ENCODE results near the gene DAPL1.

The DAPL1 gene

DNA sequence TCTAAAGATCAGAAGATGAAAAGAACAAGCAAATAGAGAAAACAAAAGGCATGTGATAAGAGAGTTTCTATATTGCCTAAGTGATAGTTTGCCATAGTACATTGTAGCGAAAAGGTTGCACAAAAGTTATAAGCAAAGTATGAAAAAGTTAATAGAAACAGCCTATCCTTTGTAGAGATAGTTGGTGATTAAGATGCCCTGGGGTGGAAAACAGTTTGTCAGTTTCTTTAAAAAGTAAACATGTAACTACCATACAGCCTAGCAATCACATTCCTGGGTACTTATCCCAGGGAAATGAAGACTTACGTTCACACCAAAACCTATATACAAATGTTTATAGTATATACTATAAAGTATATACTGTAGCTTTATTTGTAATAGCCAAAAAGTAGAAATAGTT lies 16.9 kb upstream of the DAPL1 start:
- peak; percentile 44 for DNase-seq

DNA sequence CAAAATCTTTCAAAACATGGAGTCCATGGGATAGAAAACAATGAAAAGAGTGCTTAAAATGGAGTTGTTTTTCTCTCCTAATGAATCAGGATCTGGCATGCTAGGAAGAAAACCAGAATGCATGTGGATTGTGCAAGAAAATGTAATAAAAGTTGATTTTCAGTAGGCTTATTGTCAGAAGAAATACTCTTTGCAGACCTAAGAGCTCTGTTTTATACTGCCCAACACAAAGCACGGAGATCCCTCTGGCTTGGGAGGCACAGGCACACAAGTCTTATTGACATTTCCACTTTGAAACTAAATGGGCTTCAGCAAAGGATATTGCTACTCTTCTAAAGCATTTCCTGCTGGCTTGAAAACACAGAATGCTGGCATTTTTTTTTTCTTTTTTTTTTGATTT lies 15.5 kb upstream of the DAPL1 start:
- no peak for DNase-seq

DNA sequence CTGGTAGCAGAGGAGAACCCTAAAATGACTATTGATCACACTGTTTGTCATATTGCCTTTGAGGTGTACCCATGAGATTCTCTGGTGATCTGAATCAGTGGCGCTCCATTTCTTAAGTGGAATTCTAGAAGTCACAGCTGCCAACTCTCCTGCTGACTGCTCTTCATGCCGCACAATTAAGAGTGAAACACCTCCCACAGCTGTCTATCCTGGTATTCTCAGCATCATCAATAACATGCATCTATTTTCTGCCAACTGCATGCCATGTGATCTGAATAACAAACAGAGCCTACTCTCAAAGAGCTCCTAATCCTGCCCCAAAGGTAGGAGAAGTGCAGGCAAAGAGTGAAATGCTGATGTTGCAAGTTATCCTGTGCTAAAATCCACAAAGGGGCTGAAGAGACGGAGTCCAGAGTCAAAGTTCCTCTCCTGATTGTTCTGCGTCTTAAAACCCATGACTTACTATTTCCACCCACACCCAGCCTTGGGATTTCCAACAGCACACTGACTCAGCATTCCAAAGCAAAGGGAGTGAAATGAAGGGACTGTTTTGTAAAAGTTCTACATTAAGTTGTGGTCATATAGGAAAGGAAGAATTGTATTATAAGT lies 13.7 kb upstream of the DAPL1 start:
- no peak for DNase-seq

DNA sequence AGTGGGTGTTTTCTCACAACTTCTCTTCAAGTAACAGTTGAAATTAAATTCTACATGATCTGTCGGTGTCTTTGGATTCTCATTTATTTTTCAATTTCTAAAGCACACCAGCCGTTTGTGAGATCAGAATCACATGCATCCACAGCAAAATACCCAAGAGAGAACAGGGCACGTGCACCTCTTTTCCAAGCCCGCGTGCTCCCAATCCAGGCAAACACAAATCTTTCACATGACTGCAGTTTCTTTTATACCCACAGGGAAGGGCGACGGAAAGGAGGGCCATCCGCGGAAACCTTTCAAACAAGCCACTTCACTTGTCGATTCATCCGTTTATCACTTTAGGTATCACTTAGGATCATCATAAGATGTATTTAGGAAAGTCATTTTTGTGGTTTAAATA lies 13.0 kb upstream of the DAPL1 start:
- DNase-seq = no peak

DNA sequence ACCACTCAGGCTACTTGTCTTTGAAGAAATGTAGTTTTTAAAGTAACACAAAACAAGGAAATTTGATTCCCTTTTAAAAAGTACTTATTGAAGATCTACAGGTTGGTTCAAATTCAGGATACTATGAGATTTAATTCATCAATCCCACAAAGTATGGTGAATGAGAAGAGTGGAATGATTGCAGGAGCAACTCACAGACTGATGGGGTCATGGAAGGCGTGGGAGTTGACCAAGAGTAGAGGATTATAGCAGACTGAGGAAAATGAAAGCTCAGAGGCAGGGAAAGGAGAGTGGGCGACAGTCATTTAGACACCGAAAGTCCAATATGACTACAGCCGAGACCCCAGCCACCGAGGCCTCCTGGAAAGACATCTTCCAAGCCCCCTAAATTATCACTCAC lies 12.5 kb upstream of the DAPL1 start:
- DNase-seq = no peak

DNA sequence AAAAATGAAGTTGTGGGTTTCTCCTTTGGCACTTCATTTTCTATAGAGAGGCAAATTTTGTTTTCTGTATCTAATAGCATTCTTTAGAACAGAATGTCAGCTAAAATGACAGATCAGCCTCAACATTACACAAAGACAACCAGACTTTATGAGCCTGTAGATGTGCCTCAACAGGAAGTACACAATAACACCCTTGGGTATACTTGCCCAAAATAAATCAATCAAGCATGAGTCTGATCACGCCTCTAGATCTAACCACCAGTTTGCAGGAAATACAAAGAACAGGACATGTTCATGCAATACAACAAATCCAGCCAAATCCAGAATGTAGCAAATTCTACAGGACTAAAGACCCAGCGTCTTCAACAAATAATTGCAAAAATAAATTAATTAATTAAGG lies 11.2 kb upstream of the DAPL1 start:
- DNase-seq = no peak

DNA sequence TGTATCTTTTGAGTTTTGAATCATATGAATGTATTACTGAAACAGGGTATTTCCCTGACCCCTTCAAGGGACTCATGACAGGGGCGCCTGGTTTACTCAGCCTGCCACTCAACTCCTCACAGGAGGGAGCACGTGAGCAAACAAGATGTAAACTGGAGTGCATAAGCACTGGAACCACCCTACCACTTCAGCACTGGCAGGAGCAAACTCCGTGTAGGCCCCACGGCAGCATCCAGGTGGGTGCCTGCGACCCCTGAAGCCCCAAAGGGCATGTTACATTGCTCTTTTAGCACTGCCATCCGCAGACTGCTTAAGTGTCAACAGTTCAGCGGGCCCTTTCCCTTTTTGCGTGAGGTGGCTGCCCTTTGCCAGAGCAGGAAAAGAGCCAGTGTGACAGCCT lies 8.2 kb upstream of the DAPL1 start:
- no peak for DNase-seq

DNA sequence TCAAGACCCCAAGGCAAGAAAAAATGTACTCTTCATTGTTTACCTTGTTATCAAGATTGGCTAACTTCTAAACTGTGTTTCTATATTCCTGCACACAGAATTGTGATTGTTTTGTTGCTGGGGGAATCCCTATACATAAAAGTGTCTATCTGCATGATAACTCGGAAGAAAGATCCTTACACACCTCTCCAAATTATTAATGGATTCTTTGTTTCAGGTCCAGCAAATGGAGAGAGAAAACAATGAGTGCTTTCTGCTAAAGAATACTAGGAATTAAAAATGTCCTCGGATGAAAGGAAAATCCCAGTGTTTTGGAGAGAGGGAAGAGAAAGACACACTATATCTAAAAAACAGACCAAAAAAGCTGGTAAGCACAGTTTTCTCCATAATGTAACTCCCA lies 6.2 kb upstream of the DAPL1 start:
- no peak for DNase-seq

DNA sequence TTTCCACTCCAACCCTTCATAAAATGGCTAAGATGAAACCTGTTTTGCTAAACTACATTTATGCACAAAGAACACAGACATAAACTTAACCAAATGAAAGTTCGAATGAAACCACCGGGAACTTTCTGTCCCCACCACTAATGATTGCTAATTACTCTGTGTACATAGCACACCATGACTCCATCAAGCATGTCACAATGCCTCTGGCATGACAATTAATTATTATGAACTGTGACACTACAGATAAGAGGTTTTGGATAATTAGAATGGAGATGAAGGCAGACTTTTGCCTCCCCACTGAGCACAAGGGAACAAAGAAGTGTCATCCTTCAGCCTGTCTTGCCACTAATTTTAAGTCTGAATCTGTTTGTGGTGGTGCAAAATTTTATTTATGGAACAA lies 1.5 kb downstream of the DAPL1 start:
- DNase-seq = peak; percentile 84

DNA sequence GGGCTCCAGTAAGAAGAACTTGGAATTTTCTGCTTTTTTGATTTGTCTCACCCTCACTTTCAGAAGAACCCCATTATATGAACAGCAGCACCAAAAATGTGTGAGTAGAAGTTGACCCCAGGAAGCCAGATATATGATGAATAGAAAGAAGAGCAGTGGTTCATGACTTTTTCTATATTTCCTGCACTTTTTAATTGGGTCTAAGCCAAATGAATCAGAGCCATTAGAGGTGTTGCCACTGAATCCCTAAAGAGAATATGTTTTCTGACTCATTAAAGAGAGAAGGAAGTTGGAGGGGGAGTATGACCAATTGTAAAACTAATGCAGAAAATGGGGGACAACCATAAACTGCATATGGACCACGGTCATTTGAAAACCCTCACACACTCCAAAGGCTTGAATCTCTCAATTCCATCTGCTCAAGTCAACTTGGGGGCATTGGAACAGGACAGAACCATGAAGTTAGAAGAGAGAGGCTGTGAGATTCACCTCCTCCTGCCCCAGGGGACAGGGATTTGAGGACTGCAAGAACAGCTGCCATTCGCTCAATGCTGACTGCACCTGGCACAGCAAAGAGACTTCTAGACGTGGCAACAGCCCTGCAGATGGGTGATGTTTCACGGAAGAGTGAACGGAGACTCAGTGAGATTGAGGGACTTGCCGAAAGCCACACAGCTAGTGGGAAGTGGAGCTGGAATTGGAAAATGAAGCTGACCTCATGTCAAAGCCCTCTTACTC lies 3.0 kb downstream of the DAPL1 start:
- DNase-seq = no peak

DNA sequence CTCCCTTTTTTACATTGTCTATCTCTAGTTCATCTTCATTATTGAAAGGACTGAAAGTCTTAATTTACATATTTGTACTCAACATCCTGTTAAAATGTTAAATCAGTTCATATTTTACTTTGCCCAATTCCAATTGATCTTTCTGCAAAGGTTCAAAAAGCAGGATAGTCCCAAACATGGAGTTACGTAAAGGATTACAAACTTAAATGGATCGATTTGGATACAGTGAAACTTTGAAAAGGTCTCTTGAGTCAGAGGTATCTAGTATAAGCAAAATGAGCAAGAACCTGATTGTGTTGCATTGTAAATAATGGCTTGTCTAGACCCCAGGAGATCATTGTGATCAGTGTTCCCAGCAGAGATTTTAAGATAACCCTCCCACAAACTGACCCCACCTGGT lies 4.1 kb downstream of the DAPL1 start:
- no peak for DNase-seq

DNA sequence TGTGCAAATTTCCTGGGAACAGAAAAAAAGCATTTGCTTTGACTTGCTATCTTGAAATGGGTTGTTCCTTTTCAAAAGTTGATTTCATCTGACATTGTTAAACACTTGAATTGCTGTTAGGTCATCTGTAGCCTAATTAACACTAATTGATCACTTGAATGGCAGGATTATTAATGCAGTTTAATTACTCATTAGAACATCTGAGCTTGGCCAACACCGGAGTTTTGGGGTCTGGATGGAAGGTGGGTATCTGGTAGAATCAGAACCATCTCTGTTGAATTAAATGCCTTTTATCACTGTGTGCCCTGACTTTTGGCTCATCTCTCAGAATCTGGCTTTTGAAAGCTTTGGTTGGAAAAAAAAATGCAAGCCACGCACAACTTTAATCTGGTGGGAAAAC lies 8.4 kb downstream of the DAPL1 start:
- no peak for DNase-seq

DNA sequence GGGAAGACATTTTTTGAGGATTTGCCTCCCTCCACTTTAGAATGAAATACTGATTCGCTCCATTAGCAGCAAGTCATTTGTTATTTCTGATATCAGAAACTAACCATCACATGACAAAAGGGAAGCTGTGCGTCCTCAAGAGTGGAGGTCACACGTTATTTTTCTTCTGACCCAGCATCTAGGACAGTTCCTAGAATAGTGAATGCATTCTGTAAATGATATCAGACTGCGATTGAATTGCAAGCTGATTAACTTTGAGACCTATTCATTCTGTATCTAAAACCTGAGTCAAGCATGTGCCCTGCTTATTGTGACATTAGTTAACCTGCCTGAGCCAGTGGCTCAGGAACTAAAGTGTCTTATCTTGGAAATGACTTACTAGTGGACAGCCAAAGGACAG lies 10.1 kb downstream of the DAPL1 start:
- no peak for DNase-seq

DNA sequence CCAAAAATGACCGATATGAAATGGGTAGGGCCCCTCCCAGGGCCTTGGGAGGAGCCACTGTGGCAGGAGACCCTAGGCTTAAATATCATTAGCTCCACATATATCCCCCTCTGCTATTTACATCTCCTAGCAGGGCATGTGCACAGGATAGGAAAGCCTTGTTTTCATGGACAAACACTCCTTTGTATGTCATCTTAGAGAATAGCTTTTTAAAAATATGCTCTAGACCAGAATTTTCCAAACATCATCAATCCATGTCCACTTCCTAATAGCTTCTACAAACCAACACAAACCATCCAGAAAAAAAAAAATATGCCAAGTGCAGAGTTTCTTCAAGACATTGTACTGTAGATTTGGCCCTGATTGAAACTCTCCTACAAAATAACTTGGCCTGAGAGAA lies 10.8 kb downstream of the DAPL1 start:
- DNase-seq = no peak

DNA sequence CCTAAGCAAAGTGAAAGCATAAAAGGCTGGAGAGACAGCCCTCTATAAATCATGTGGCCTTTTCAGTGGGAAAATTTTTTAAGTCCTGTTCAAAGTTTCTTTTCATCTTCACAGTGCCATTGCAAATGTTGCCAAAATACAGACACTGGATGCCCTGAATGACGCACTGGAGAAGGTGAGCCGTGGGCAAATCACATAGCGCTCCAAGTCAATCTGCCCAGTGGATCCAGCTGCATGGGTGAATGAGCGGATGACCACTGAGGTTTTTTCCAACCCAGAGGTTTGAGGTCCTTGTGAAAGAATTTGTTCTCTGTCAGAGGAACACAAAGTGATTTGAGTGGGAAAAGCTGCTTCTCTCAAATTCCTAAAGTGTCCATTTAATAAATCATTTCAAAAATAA lies 11.8 kb downstream of the DAPL1 start:
- no peak for DNase-seq

DNA sequence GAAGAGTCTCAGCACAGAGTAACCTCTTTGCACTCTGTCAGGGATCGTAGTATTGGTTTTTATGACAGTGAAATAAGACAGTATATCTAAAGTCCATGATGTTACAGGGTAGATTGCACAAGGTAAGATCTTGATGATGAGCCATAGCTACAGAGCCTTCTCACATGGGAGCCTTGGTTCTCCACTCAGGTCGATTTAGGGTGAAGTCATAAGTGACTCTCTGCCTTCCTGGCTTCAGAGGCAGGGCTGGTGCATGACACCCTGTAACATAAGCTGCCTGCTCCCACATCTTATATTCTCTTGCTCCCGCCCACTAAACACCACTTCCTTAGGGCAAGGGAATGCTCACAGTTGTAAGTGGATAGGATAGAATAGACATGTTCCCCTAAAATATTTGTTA lies 13.3 kb downstream of the DAPL1 start:
- DNase-seq = no peak

DNA sequence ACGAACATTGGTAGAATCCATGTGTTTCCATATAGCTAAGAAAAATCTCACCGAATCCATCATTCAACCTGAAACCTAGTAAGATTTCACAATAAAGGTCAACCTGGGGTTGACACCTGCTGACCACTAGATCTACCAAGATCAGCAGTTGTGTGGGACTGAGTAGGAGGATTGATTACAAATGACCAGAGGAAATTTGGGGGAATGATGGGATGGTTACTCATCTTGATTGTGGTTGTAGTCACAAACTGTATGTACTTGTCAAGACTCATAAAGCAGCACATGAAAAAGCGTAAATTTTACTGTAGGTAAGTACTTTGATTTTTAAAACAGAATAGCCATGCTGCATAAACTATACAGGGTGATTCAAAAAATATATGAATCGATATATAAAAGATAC lies 14.7 kb downstream of the DAPL1 start:
- no peak for DNase-seq

DNA sequence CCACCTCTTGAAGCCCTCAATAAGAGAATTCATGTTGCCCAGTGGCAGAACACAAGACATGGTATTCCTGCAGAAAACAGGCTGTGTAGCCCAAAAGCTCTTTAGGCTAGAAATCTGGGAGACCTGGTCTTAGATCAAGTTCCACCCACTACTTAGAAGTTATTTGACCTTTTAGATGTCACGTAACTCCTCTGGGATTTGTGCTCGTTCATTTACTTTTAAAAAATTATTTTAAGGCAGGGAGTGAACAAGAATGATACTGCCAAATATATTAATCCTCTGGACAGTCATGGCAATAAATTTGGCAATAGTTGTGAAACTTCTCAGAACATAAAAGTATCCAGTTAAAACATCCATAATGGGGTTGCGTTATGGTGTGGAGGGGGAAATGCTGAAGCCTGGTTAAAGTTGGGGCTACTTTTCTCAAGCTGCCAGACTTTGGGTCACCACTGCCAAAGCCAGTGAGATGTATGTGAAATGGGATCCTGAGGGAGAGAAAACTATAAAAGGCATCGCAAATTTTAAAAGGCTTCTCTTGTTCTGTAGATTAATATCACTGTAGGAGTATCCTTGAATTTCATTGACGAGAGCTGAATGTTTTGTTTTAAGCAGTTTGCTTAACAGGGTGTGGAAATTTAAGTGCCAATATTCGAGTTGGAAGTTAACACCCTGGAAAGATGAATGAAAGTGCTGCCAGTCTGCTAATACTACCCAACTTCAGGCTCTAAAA lies 15.8 kb downstream of the DAPL1 start:
- DNase-seq = no peak

DNA sequence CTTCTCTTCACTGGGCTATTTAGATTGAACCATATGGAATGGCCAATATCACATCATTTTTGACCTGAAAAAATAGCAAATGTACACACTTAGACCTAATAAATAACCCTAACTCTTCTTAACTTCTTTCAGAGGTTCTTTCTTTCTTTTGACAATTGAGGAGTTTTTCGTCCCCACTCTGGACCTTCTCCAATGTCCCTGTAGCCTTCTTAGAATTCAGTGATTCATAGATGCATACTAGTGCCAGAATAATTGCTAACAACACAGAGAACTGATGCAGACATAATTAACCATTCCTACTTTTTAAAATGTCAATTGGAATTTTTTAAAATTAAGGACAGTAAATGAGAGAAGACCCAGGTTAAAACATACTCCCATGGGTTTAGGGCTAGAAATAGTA lies 20.0 kb downstream of the DAPL1 start:
- no peak for DNase-seq

DNA sequence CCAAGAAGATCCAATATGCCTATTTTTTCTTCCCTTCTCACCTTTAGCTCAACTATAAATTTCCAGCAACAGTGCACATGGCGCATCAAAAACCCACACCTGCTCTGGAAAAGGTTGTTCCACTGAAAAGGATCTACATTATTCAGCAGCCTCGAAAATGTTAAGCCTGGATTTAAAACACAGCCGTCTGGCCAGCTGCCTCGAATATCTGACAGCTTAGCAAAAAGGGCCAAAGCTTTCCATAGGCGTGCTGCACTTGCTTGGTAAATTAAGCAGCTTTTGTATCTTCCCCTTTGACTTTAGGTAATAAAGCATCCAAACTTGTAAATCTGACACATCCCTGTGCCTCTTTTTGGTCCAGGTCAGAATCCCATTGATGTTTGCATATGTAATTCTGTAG lies 20.5 kb downstream of the DAPL1 start:
- no peak for DNase-seq

DNA sequence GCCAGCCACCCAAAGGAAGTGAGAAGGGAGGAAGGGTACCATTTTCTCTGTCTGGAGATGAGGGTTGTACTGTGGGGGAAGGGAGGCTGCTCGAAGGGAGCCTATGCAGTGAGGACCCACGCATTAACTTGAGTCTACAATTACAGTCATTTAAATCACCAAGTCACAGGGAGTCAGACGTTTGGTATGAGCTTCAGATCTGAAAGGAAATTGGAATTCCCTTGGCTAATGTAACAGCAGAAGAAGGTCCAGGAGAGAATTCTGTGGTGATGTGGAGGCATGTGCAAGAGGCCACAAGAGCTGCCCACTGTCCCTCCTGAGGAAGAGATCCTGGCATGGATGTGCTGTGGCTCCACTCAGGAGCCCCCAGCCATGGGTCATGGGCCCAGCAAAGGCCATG lies 22.5 kb downstream of the DAPL1 start:
- no peak for DNase-seq

DNA sequence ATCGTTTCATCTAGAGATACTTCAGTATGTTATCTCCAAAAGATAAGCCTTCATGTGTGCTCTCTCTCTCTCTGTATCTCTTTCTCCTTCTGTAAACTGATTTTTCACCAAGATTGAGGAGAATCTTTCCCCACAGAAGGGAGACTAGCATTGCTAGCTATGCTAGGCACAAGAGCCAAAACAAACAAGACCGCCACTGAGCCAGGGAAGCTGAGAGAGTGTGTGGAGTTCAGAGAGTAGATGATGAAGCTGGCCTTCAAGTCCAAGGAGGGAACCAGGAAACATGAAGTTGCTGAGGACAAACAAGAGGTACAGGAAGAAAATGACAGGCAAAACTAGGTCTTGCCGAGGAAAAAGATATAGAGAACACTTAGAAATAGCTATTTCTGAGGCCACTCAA lies 23.4 kb downstream of the DAPL1 start:
- no peak for DNase-seq

DNA sequence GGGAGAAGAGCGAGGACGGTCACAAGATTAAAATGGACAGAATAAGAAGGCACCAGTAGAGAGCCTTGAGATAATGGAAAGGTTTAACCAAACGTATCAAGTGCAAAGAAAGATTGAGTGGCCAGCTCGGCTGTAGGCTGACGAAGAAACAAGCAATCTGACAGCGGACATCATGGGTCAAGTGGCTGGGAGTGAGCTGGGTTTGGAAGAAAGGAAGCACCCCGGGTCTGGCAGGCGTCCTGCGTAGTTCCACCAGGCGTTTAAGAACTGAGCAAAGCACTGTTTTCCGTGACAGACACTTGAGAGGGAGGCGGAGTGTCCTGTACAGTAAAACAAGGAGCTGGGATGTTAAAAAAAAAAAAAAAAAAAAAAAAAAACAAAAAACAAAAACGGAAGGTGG lies 27.1 kb downstream of the DAPL1 start:
- DNase-seq = no peak

DNA sequence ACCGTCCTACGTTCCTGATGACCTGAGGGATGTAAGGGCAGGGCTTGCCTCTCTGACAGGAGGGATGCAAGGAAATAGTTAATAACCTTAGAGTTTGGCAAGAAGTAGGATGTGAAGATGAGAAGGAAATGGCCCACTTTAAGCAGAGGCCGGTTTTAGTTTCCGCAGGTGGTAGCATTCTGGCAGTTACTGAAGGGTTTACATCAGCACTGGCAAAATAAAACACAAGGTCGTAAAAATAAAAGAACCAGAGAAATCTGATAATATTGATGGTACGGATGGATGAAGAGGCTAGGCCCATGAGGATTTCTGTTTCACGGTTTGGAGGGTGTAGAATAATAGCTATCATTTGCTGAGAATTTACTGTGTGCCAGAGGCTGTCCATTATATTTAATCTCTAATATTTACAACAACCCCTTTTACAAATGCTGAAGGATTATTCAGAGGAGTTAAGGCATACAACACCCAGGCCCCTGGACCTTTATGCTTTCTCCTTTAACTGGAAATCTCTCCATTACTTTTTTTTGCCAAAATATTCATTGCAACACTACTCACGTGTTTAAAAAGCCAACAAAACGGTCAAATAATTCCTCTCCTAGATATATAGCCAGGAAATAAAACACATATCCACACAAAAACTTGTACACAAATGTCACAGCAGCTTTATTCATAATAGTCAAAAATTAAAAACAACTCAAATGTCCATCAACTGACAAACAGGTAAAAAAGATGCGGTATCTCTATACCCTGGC lies 28.5 kb downstream of the DAPL1 start:
- DNase-seq = no peak

Measured in NCI-H146 (cell line).